NCI-H2227 treated with DMSO at 0.1 percent for 48 hours (cell line): ENCODE results near the gene EXO5.
"Not testable (repeated sequence)": the region's sequence is repeated elsewhere in the genome, so short reads cannot be mapped to it uniquely, and the experiment has no call there.

Experiments
- DNase-seq: peaks from one replicate; lab custom pipeline; 2025; lab: John Stamatoyannopoulos, UW

EXO5 gene

GRCh38 chr1:40508375-40509341 lies at the start of gene EXO5:
TSS of gene EXO5 (plus strand) at chr1:40508767. CDS start at chr1:40514545, 5,778 bp downstream.
- peak; percentile 86 for DNase-seq

- no peak for DNase-seq
These were observed 45.5 kb upstream of the EXO5 start for GRCh38 chr1:40462956-40463590.

- DNase-seq = no peak
These were observed 39.2 kb upstream of the EXO5 start for GRCh38 chr1:40469327-40469726.

- DNase-seq = no peak
These were observed 33.3 kb upstream of the EXO5 start for GRCh38 chr1:40475268-40475667.

GRCh38 chr1:40476924-40477677 lies 31.5 kb upstream of the EXO5 start, which contains the start of gene ZFP69:
TSS of gene ZFP69 (plus strand) at chr1:40477290. CDS start at chr1:40479362, 2,072 bp downstream.
- DNase-seq = peak; percentile 66

GRCh38 chr1:40477678-40478053 lies 30.9 kb upstream of the EXO5 start:
- DNase-seq = peak; percentile 46

GRCh38 chr1:40478276-40478675 lies 30.3 kb upstream of the EXO5 start:
- DNase-seq = no peak

GRCh38 chr1:40479156-40479555 lies 29.4 kb upstream of the EXO5 start:
- no peak for DNase-seq

- DNase-seq = no peak
These were observed 13.2 kb upstream of the EXO5 start for GRCh38 chr1:40495315-40495903.

GRCh38 chr1:40502651-40503050 lies 5.9 kb upstream of the EXO5 start:
- not testable (repeated sequence) for DNase-seq

GRCh38 chr1:40507973-40508372 lies 594 bp upstream of the EXO5 start:
- no peak for DNase-seq

GRCh38 chr1:40519517-40519916 lies 10.9 kb downstream of the EXO5 start:
- no peak for DNase-seq

GRCh38 chr1:40530735-40531380 lies 22.3 kb downstream of the EXO5 start:
- DNase-seq = peak; percentile 72

- peak; percentile 90 for DNase-seq
These were observed 23.0 kb downstream of the EXO5 start, which contains the start of gene ZNF684 for GRCh38 chr1:40531381-40532061. TSS of gene ZNF684 (plus strand) at chr1:40531637. CDS start at chr1:40533167, 1,530 bp downstream.

- DNase-seq = no peak
These were observed 23.5 kb downstream of the EXO5 start for GRCh38 chr1:40532062-40532389.

GRCh38 chr1:40532844-40533424 lies 24.4 kb downstream of the EXO5 start:
- peak; percentile 41 for DNase-seq

- no peak for DNase-seq
These were observed 26.0 kb downstream of the EXO5 start for GRCh38 chr1:40534589-40534988.

- no peak for DNase-seq
These were observed 27.2 kb downstream of the EXO5 start for GRCh38 chr1:40535732-40536131.

- DNase-seq = no peak
These were observed 30.8 kb downstream of the EXO5 start for GRCh38 chr1:40539338-40539737.

GRCh38 chr1:40546957-40547356 lies 38.4 kb downstream of the EXO5 start:
- DNase-seq = no peak
